Stomach (tissue), 9 donors: Measurements from ENCODE around the gene DCAF11. TPM values are rescaled to one million over a fixed set of nuclear protein-coding genes. Genes with fewer than 3 reads are reported as not detected.

Experiments used
- DNase-seq, 2 donors: peaks; one replicate each; pipeline versions ENCODE4 v3.0.0 to v3.0.0-alpha.2; 2013 to 2019
- H3K27ac ChIP-seq, 5 donors: fragments of 200-600 bp in 4 of 5; sonication (generic) in 4 of 5; one replicate each; pipeline ENCODE4 v1.5.1; 2013 to 2019; ENCODE audit warnings: mild to moderate bottlenecking in 1 of 5, moderate library complexity in 1 of 5
- H3K27me3 ChIP-seq, 3 donors: fragments of 200-600 bp; sonication (generic); one replicate each; pipeline ENCODE4 v1.5.1; 2017 to 2019; ENCODE audit warnings: mixed run types in 1 of 3
- H3K36me3 ChIP-seq, 4 donors: fragments of 200-600 bp; sonication (generic); 1 replicate in 3 of 4; 2 replicates in 1 of 4; pipeline ENCODE4 v1.5.1; 2016 to 2019
- H3K4me1 ChIP-seq, 4 donors: fragments of 200-600 bp; sonication (generic); one replicate each; pipeline ENCODE4 v1.5.1; 2016 to 2019
- H3K4me3 ChIP-seq, 4 donors: fragments of 200-600 bp; sonication (generic) in 3 of 4; one replicate each; pipeline ENCODE4 v1.5.1; 2016 to 2019; ENCODE audit warnings: mild to moderate bottlenecking in 1 of 4
- H3K9me3 ChIP-seq, 4 donors: fragments of 200-600 bp; sonication (generic); one replicate each; pipeline ENCODE4 v1.5.1; 2016 to 2019
- CTCF ChIP-seq, 7 experiments: fragments of 450-650 bp in 4 of 7; fragments of 200-600 bp in 3 of 7; sonication (generic) in 3 of 7; IDR thresholded peaks; one replicate each; pipeline ENCODE4 v1.5.1; 2016 to 2019; ENCODE audit warnings: antibody characterized with exemption in 7 of 7, control low read depth in 2 of 7, mild to moderate bottlenecking in 1 of 7
- EP300 ChIP-seq: sonication (generic); formaldehyde crosslinking; IDR thresholded peaks from one replicate; pipeline ENCODE4 v1.6.1; 2017; ENCODE audit warnings: antibody characterized with exemption
- POLR2A ChIP-seq, 4 donors: fragments of 450-650 bp; IDR thresholded peaks; one replicate each; pipeline ENCODE4 v1.6.1; 2016; ENCODE audit warnings: antibody characterized with exemption in 4 of 4, control low read depth in 2 of 4, mild to moderate bottlenecking in 1 of 4, moderate library complexity in 1 of 4
- POLR2AphosphoS5 ChIP-seq, 3 donors: sonication (generic); formaldehyde crosslinking; IDR thresholded peaks; one replicate each; pipeline ENCODE4 v1.6.1; 2016; ENCODE audit warnings: antibody characterized with exemption in 3 of 3
- WGBS, 5 donors: extraction: QIAGEN DNeasy Blood & Tissue Kit in 3 of 5; methylation state at CpG; one replicate each; pipeline versions ENCODE4 v1.1.5 to v1.1.7; 2013 to 2018; 5-methylcytosine and 5-hydroxymethylcytosine counted together
- intact Hi-C: fragments of 100-400 bp; cut with DNase I; formaldehyde crosslinking; loops from one replicate; pipeline ENCODE4 v1.15.1; 2023; ENCODE audit warnings: low total_unique reads
- polyA plus RNA-seq, 3 donors: library from polyadenylated mRNA; stranded (reverse); fragments of 200-250 nt; gene quantifications; one replicate each; pipeline ENCODE4 v1.2.3, GENCODE V29; 2013
- total RNA-seq, 5 donors: library from RNA; depleted of rRNA; stranded (reverse); fragments of >200 nt; gene quantifications; one replicate each; pipeline versions ENCODE4 v1.1.0 to v1.2.3, GENCODE V29; 2014 to 2016
- donor health status: healthy with polysubstance abuse.
- donor health status: Bipolar disorder and iron deficiency.
- donor health status: healthy.

Gene DCAF11
- total and polyA plus RNA-seq, 8 donors = 27.7 to 396 (median 65.4) TPM

GRCh38 chr14:24157331-24157730 lies 42.8 kb downstream of the DCAF11 start:
- Histone ChIP-seq H3K36me3 (peaks cover 47 to 82% (median 79%) of the 10 kb centered on the region in 4 donors), H3K9me3 (no peaks in the 10 kb centered on the region), H3K4me1 (peaks cover 12 to 20% (median 16%) of the 10 kb centered on the region in 4 donors), H3K27ac (no peak overlapping the region), H3K27me3 (no peaks in the 10 kb centered on the region), H3K4me3 (no peak overlapping the region)
- TF ChIP-seq EP300 = no peak
- no peak for TF ChIP-seq POLR2AphosphoS5 (IDR thresholded peaks at IDR 0.05)
- TF ChIP-seq POLR2A (IDR thresholded peaks at IDR 0.05) = no peak
- intact Hi-C loops = no loop called here
- 88 to 94% (median 90%) methylated on average over 12 of the region's 12 CpGs for WGBS, 5 donors
- DNase-seq = no peak

GRCh38 chr14:24159777-24160498 lies 45.4 kb downstream of the DCAF11 start:
- TF ChIP-seq CTCF (IDR thresholded peaks at IDR 0.05) (no peak), POLR2AphosphoS5 (IDR thresholded peaks at IDR 0.05) (no peak), POLR2A (IDR thresholded peaks at IDR 0.05) (no peak), EP300 (no peak)
- intact Hi-C loops = no loop called here
- Histone ChIP-seq H3K36me3 (peaks cover 62 to 81% (median 76%) of the 10 kb centered on the region in 4 donors), H3K27me3 (no peaks in the 10 kb centered on the region), H3K4me1 (peaks cover 26 to 46% (median 40%) of the 10 kb centered on the region in 4 donors), H3K9me3 (no peaks in the 10 kb centered on the region), H3K27ac (peak overlapping the region; percentile 16 to 97 (median 95)), H3K4me3 (no peak overlapping the region)
- no peak for DNase-seq
- 78 to 89% (median 83%) methylated on average over 11 of the region's 11 CpGs for WGBS, 5 donors

DNA sequence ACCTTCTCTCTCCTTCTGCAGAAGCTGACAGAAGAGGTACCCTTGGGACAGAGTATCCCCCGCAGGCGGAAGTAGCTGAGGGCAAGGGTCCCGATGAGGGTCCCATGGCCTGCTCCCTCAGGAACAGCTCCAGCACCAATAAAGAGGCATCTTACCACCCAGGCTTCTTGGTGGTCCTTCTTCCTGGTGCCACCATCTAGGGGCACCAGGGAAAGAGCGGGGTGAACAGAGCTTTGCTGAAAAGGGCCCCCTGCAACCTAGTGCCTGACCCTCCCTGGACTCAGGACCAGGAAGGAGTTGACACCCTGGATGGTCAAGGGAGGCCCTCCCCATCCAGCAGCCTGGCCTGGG lies 45.9 kb downstream of the DCAF11 start:
- no peaks in the 10 kb centered on the region for H3K9me3 ChIP-seq
- intact Hi-C loops = no loop called here
- 87 to 96% (median 94%) methylated on average over 4 of the region's 4 CpGs for WGBS, 5 donors
- H3K4me3 ChIP-seq = peak overlapping the region in 1 of 4 donors; percentile 71
- TF ChIP-seq POLR2A (IDR thresholded peaks at IDR 0.05) = no peak
- TF ChIP-seq CTCF (IDR thresholded peaks at IDR 0.05) = no peak
- no peak for TF ChIP-seq EP300
- no peak for TF ChIP-seq POLR2AphosphoS5 (IDR thresholded peaks at IDR 0.05)
- H3K4me1 ChIP-seq = peaks cover 26 to 52% (median 45%) of the 10 kb centered on the region in 4 donors
- peak overlapping the region; percentile 41 to 97 (median 95) for H3K27ac ChIP-seq
- H3K27me3 ChIP-seq = no peaks in the 10 kb centered on the region
- no peak for DNase-seq
- peaks cover 62 to 81% (median 76%) of the 10 kb centered on the region in 4 donors for H3K36me3 ChIP-seq

GRCh38 chr14:24160850-24161804 lies 46.5 kb downstream of the DCAF11 start, which contains the start of gene IRF9:
Gene IRF9, plus strand, starts transcription at chr14:24161265. Its CDS starts 880 bp downstream, at chr14:24162145.
- peaks cover 62 to 81% (median 76%) of the 10 kb centered on the region in 4 donors for H3K36me3 ChIP-seq
- no peaks in the 10 kb centered on the region for H3K27me3 ChIP-seq
- TF ChIP-seq EP300 (peak; percentile 57), CTCF (IDR thresholded peaks at IDR 0.05) (peak in 6 of 7 experiments; percentile 77 to 99 (median 92)), POLR2AphosphoS5 (IDR thresholded peaks at IDR 0.05) (peak; percentile 92 to 99 (median 97)), POLR2A (IDR thresholded peaks at IDR 0.05) (peak in 1 of 4 donors; percentile 16)
- no peaks in the 10 kb centered on the region for H3K9me3 ChIP-seq
- WGBS, 5 donors = 0 to 1% (median 1%) methylated on average over 12 of the region's 12 CpGs
- DNase-seq = peak; percentile 98
- H3K4me1 ChIP-seq = peaks cover 26 to 55% (median 47%) of the 10 kb centered on the region in 4 donors
- intact Hi-C loops = no loop called here
- H3K4me3 ChIP-seq = peak within 1 kb of the TSS; percentile 62 to 80 (median 69)
- peak within 1 kb of the TSS; percentile 91 to 97 (median 95) for H3K27ac ChIP-seq
